Fibroblast of peridontal ligament (primary cell): ENCODE measurements around the gene ARHGAP27.
A peak's percentile ranks its signal among the peaks of the same experiment; 100 is the strongest.

Experiments
- DNase-seq: peaks from one replicate; pipeline ENCODE4 v3.0.0-alpha.2; 2010; ENCODE audit errors: extremely low read depth

ARHGAP27 gene

DNA sequence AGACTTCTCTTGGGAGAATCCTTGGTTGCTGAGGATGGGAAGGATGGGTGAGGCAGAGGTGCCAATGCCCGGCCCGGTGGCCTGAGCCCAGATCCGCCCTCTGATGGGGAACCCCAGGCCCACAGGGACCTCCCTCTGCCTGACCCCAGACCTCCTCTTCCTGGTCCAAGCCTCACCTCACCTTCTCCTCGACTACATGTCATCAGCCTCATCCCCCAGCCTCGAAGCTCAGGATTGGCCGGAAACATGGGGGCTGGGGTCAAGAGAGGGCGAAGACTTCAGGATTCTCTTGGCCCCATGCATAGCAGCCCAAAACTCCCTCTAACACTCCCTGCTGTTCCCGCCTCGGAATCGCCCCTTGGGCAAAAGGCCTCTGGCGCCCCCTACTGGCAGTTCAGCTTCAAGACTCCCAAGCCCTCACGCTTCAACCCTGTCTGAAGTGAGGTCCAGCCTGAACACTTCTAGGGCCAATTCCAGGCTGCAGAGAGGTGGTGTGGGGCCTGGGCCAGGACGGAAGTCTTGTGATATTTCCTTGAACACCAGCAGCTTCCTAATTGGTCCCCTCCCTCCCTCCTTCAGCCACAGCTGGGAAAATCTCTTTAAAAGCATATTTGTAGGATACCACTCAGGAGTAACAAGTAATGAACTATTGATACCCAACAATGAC lies 47.2 kb downstream of the ARHGAP27 start:
- DNase-seq: peak; percentile 84

- DNase-seq: no peak
Measured at GRCh38 chr17:45384789-45385262, 47.8 kb downstream of the ARHGAP27 start.

- DNase-seq: no peak
Measured at GRCh38 chr17:45384047-45384788, 48.5 kb downstream of the ARHGAP27 start.

- no peak for DNase-seq
Measured at GRCh38 chr17:45383003-45383402, 49.7 kb downstream of the ARHGAP27 start.

DNA sequence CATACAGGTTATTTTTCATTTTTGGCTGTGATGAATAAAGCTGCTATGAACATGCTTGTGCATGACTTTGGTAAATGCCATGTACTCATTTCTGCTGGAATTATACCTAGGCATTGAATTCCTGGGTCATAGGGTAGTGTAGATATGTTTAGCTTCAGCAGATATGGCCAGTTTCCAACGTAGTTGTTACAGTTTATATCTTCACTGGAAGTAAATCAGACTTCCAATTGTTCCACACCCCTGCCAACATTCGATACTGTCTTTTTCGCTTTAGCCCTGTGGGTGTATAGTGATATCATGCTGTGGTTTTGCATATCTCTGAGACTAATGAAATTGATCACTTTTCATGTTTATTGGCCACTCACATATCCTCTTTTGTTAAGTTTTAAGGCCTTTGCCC lies 50.4 kb downstream of the ARHGAP27 start:
- no peak for DNase-seq

DNA sequence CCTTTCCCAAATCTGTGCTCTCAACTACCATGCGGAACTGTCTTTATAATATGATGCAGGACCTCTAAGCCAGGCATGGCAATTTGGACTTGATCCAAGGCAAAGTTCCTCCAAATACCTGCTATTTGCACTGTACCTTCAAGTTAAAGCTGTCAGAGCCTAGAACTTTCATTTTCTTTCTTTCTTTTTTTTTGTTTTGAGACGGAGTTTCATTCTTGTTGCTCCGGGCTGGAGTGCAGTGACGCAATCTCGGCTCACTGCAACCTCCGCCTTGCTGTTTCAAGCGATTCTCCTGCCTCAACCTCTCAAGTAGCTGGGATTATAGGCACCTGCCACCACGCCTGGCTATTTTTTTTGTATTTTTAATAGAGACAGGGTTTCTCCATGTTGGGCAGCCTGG lies 51.7 kb downstream of the ARHGAP27 start:
- no peak for DNase-seq

DNA sequence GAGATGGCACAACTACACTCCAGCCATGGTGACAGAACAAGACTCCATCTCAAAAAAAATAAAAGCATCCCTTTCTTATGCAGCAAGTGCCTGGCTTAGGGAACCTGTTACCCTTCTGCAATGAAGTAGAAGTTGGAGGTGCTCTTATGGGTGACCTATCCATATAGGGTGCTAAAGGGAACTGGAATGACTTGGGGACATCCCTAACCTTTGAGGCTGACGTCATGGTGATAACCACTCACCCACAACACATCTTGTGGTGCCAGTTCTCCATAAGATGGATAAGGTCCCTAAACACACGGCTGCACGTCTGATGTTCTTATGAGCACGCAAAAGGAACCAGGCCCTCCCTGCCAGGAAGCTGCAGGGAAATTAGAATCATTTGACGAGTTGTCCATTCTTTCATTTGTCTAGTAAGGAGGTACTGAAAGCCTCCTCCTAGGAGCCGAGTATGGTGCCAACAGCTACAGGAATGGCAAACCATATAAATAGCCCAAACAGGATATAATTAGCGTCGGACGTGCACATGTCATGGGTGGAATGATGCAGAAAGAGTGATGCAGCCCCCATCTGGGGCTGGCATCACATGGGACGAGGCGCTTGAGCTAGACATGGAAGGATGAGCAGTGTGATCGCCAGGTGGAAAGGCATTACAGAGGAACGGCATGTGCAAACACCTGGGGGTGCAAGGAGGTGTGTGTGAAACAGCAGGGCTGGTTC lies 52.5 kb downstream of the ARHGAP27 start:
- no peak for DNase-seq

- no peak for DNase-seq
Measured at GRCh38 chr17:45377401-45377800, 55.3 kb downstream of the ARHGAP27 start.

- no peak for DNase-seq
Measured at GRCh38 chr17:45376171-45377005, 56.3 kb downstream of the ARHGAP27 start.

GRCh38 chr17:45374501-45374900 lies 58.2 kb downstream of the ARHGAP27 start:
- DNase-seq: peak; percentile 44

DNA sequence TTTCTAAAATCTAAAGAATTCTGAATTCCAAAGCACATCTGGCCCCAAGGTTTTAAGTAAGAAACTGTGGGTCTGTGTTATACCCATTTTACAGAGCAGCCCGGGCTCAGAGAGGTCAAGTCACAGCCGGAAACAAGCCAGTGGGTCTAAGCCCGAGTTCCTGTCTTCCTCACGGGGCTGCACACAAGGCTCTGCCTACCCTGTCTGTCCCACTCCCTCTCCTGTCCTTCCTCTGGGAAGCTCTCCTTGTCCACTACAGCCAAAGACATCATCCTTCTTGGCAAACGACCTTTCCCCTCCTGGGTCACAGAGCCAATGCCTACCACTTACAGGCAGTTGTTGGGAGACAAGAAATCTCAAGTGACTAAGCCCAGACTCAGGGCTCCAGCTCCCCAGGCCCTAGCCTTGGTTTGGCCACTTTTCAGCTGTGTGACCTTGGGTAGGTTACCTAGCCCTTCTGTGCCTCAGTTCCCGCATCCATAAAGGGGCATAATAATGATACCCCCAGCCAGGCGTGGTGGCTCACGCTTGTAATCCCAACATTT lies 60.3 kb downstream of the ARHGAP27 start:
- DNase-seq: no peak

- DNase-seq: peak; percentile 92
Measured at GRCh38 chr17:45371414-45372324, 61.0 kb downstream of the ARHGAP27 start.

GRCh38 chr17:45370949-45371413 lies 61.7 kb downstream of the ARHGAP27 start:
- no peak for DNase-seq

- DNase-seq: no peak
Measured at GRCh38 chr17:45369421-45369820, 63.2 kb downstream of the ARHGAP27 start.

DNA sequence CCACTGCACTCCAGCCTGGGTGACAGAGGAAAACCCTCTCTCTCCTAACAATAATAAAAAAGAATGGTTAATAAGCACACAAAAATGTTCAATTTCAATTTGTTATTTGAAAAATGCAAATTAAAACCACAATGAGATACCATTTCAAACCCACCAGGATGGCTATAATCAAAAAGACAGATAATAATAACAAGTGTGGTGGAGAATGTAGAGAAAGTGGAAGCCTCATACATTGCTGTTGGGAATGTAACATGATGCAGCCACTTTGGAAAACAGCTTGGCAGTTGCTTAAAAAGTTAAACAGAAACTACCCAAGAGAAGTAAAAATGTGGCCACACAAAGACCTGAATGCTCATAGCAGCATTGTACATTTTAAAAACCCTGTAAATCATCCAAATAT lies 64.0 kb downstream of the ARHGAP27 start:
- DNase-seq: peak; percentile 98

DNA sequence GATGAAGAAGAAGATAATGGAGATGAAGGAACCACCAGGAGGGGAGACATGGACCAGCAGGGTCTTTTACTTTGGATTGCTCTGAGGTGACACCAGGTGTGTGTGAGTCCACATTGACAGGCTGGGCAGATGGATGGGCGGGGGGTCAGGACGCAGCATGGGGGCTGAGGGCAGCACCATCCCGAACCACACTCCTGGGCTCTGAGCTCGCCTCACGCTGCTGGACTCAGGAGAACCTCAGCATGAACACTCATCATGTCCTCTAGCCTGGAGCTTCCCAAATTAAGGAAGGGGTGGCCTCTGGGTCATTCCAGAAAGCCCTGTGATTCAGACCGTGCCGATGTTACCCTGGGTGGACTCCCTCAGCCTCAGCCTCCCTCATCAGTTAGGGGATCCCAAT lies 65.5 kb downstream of the ARHGAP27 start:
- no peak for DNase-seq

DNA sequence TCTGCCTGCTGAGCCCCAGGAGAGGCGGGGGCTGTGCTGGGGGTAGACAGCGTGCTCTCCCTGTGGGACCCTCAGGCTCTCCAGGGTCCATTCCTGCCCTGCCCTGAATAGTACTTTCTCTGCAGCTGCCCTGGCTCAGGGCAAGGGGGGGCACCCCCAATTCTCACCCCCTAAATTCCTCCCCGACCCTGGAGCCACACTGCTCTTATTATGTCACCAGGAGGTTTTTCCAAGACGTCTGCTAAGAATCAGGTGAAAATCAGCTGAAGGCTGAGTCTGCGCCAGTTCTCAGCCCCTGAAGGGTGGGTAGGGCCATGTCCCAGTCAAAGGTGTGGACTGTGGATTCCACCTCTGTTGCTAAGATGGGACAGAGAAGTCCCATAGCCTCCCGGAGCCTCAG lies 66.0 kb downstream of the ARHGAP27 start:
- DNase-seq: no peak

- no peak for DNase-seq
Measured at GRCh38 chr17:45366049-45366448, 66.6 kb downstream of the ARHGAP27 start.

DNA sequence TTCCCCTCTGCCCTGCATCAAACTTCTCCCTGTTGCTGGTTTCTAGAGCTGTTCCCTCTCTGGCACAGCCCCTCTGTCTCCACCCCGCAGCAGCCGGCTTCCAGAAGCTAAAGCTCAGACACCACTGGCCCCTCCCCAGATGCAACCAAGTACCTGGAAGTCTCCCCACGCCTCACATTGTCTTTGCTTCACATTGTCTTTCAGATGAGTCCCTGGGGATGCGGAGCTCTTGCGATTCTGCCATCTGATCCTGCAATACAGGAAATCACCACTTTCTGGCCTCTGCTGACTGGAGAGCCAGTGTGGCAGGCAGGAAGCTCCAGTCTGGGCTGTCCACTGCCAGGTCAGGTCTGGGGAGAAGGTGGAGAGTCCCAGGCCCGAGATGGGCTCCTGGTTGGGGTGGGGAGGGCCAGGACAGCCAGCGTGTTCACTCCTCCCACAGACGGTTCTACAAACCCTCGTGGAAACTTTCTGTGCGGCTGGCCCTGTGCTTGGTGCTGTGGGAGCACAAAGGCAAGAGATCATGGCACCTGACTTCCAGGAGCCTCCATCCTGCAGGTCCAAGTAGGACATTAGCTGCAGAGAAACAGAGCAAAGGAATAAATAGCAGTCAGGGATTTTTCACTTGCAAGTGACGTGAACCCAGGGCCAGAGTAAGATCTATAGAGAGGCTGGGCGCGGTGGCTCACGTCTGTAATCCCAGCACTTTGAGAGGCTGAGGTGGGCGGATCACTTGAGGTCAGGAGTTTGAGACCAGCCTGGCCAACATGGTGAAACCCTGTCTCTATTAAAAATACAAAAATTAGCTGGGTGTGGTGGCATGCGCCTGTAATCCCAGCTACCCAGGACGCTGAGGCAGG lies 67.9 kb downstream of the ARHGAP27 start:
- DNase-seq: peak; percentile 21
